Stimulated activated CD4-positive, alpha-beta T cell treated with anti-CD3 and anti-CD28 coated beads, TNF-alpha, amount 100 ng/mL, for 24 hours (primary cell): Measurements from ENCODE around the gene PIANP.
"Not testable (repeated sequence)": the region's sequence is repeated elsewhere in the genome, so short reads cannot be mapped to it uniquely, and the experiment has no call there.

Experiments used
- DNase-seq, 3 experiments: peaks; one replicate each; pipeline ENCODE4 v3.0.0-alpha.2; 2020; ENCODE audit warnings: low read depth in 3 of 3

The PIANP gene

DNA sequence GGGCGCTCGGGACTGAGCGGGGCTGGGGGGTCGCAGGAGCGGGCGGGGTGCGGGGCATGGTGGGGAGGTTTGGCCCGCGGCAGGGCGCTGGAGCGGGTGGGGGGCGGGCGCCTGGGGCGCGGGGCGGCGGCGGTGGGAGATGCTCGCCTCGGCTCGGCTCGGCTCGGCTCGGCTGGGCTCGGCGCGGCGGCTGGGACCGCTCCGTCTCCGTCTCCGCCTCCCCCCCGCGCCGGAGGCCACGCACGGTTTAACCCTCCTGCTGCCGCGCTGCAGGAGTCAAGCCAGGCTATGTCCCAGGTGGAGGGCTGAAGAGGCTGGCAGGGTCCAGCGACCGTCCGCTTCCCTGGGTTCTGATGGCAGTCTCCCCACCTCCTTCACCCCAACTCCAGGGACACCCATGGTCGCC, at the start of gene PIANP:
PIANP (minus strand) TSS at position 170 of the 406 bp plus-strand sequence. CDS start 2,754 bp downstream, outside the sequence.
- peak in 2 of 3 experiments; percentile 11 to 43 for DNase-seq

DNA sequence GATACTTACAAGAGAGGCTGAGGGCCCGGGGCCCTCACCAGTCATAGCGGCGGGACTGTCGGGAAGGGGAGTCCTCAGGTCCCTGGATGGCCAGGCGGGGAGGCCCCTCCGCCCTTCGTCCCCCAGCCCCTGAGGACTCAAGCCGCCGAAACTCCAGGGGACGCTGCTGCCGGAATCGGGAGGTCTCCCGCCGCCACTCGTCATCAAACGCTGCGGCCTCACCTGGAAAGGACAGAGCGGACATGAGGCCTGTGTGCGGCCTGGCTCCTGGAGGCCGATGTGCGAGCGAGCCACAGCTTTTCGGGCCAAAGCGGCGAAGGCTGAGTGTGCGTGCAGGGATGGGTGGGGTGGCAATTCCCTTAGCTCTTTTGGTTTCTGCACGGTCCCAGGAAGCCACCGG, 48.1 kb upstream of the PIANP start:
- no peak for DNase-seq

DNA sequence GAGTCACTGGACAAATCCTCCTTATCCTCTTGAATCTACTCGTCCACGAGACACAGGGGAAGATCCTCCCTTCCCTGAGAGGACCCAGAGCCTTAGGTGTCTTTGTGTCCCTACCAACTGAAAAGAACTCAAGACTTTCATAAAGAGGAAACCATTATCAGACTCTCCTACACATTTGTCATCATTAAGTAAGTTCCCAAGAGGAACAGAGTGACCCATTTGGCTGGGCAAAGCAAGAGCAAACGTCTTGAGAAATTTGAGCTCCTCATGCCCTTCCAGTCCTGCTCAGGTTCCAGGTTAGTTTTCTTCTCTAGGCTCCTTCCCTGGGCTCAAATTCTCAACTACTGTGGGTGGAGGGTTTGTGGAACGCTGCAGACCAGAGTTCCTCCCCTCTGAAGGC, 46.6 kb upstream of the PIANP start:
- no peak for DNase-seq

DNA sequence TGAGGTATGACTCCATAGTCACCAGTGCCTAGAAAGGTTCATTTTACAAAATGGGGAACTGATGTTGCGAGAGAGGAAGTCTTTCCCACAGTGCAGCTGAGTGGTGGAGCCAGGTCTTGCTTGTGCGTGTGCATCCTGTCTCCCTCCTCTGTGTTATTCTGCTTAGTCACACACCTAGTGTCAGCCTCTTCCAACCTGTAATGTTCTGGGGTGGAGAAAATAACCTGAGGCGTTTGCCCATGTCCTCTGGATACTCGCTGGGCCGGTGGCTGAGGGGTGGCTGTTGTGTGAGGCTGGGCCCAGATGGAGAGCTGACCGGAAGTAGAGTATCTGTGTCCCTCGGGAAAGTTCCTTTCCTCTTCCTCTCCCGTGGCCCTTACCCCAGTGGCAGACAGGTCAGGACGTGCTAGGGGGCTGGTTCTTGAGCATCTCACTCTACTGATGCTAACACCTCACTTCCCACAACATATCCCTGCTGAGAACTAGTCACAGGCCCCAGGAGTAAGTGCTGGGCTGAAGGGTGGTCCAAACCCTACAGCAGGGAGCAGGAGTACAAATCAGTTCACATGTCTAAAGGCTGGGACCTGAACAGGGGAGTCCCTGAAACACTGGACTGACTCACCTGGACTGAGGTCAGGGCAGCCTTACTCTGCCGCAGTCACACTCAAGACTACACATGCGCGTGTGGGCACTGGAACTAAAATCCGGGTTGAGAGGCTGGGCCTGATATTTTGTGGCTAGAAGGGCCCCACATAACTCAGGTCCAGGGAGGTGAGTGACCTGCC, 45.3 kb upstream of the PIANP start:
- DNase-seq, result no peak

DNA sequence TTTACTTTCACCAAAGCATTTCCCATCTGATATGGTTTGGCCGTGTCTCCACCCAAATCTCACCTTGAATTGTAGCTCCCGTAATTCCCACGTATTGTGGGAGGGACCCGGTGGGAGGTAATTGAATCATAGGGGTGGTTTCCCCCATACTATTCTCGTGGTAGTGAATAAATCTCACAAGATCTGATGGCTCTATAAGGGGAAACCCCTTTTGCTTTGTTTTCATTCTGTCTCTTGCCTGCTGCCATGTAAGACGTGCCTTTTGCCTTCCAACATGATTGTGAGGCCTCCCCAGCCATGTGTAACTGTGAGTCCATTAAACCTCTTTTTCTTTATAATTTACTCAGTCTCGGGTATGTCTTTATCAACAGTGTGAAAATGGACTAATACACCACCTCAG, 42.7 kb upstream of the PIANP start:
- not testable (repeated sequence) for DNase-seq

GRCh38 chr12:6742834-6743233, 42.2 kb upstream of the PIANP start:
- DNase-seq, result no peak

GRCh38 chr12:6742080-6742479, 41.5 kb upstream of the PIANP start:
- not testable (repeated sequence) for DNase-seq

DNA sequence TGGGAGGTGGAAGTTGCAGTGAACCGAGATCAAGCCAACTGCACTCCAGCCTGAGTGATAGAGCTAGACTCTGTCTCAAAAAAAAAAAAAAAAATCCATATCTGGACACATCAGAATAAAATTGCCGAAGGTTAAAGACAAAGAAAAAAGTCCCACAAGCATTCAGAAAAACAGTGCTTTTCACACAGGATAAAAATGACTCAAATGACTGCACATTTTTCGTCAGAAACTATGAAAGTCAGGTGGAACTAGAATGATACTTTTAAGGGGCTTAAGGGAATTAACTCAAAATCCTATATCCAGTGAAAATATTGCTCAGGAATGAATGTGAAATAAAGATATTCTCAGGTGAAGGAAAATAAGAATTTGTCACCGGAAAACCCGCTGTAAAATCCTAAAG, 36.1 kb upstream of the PIANP start:
- DNase-seq, result no peak

GRCh38 chr12:6735448-6736191, 35.0 kb upstream of the PIANP start:
- DNase-seq, result peak in 1 of 3 experiments; percentile 36

DNA sequence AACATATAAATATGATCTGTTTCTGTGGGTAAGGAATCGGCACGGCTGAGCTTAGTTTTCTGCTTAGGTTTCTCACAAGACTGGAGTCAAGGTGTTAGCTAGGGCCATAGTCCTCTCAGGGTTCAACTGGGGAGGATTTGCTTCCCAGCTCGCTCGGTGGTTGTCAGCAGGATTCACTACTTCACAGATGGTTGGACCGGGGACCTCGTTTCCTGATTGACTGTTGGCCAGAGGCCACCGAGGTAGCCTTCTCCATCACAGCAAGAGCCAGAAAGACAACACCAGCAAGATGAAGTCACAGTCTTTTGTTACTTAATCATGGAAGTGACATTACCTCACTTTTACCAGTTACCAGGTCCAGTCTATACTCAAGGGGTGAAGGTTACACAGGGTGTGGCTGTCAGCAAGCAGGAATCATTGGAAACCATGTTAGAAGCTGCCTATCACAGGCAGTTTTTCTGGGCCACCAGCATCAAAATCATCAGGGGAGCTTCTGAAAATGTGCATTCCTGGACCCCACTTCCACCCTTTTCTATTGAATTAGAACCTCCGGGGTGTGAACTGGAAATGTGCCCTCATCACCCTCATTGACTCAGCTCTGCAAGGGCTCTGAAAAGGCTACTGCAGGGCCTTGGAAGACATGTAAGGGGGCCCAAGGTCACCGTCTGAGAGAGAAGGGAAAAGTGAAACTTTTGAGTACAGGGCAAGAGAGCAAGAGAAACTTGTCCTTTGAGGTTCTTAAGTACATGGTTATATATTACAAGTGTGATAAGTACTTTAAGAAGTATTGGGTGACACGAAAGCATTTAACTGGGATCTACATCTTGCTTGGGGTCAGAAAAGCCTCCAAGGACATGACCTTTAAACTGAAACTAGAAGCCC, 34.1 kb upstream of the PIANP start:
- no peak for DNase-seq

DNA sequence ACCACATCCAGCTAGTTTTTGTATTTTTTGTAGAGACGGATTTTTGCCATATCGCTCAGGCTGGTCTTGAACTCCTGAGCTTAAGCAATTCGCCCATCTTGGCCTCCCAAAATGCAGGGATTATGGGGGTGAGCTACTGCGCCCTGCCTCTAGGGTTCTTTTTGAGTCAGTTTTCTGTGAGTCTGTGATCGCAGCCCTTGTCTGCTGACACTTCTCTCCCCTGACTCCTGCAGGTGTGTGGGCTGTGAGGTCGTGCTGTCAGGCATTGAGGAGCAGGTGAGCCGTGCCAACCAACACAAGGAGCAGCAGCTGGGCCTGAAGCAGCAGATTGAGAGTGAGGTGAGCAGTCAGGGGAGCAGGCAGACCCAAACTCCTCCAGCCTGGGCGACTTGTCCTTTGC, 29.6 kb upstream of the PIANP start:
- DNase-seq, result no peak

GRCh38 chr12:6729186-6729585, 28.6 kb upstream of the PIANP start:
- no peak for DNase-seq

DNA sequence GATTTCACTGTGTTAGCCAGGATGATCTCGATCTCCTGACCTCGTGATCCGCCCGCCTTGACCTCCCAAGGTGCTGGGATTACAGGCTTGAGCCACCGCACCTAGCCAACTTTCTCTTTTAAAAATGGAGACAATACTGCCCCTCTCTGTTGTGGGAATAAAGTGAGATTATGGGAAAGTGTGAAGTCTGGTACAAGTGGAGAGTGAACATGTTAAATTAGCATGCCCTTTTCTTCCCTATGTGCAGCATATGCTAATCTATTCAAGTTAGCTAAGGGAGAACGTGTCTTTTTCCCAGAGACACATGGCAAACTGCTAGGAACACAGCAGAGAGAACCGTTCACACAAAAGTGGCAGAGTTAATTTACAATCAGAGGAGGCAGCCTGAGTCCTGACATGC, 24.7 kb upstream of the PIANP start:
- DNase-seq, result no peak

DNA sequence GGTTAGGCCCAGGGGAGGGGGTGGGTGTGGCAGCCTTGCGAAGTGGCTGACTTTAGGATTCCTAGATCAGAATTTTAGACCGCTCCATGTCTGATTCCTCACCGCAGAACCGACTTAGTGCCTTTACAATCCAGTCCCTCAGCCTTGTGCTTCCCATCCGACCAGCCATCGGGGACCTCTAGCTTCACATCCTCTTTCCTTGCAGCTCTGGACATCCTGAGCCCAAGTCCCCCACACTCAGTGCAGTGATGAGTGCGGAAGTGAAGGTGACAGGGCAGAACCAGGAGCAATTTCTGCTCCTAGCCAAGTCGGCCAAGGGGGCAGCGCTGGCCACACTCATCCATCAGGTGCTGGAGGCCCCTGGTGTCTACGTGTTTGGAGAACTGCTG, 23.8 kb upstream of the PIANP start:
- peak in 1 of 3 experiments; percentile 19 for DNase-seq

DNA sequence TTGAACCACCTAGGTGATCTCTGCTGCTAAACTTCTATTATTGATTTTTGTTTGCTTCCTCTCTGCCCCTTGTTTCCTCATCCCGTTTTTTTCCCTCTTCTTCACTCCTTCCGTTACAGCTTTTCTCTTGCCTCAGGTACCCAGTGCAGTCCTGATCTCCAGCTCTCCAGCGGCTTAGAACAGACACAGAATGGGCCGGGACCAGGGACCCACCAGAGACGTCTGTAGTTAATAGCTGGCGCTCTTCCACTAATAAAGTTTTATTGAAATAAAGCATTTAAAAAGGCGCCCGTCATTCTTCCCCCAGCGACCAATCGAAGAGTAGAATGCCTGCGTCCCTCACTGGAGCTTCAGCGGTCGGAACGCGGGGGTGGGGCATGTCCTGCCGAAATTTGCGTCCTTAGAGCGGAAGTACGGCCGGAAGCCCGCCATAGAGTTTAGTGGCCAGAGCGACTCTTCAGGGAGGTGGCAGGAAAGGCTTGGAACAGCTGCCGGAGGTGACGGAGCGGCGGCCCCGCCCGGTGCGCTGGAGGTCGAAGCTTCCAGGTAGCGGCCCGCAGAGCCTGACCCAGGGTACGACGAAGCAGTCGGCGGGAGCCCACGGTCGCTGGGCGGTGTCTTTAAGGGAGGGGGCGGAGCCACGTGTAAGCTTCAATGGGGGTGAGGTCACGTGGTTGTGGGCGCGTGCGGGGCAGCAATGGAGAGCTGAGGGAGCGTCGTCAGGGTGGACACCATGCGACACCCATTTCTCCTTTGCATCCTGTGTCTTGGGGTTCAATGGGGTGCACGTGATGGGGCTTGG, 23.2 kb upstream of the PIANP start, which contains the start of gene COPS7A:
COPS7A (plus strand) TSS at position 440 of the 802 bp plus-strand sequence. CDS start 611 bp downstream, outside the sequence.
- DNase-seq, result peak; percentile 88 to 98 (median 92)

GRCh38 chr12:6722863-6723262, 22.2 kb upstream of the PIANP start:
- DNase-seq, result no peak

GRCh38 chr12:6716874-6717437, 16.3 kb upstream of the PIANP start:
- DNase-seq, result no peak

DNA sequence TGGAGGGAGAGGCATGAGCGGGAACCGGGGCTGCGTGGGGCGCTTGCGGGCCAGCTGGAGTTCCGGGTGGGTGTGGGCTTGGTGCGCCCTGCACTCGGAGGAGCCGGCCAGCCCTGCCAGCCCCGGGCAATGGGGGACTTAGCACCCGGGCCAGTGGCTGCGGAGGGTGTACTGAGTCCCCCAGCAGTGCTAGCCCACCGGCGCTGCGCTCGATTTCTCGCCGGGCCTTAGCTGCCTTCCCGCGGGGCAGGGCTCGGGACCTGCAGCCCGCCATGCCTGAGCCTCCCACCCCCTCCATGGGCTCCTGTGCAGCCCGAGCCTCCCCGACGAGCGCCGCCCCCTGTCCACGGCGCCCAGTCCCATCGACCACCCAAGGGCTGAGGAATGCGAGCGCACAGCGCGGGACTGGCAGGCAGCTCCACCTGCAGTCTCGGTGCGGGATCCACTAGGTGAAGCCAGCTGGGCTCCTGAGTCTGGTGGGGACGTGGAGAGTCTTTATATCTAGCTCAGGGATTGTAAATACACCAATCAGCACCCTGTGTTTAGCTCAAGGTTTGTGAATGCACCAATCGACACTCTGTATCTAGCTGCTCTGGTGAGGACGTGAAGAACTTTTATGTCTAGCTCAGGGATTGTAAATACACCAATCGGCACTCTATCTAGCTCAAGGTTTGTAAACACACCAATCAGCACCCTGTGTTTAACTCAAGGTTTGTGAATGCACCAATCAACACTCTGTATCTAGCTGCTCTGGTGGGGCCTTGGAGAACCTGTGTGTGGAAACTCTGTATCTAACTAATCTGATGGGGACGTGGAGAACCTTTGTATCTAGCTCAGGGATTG, 15.6 kb upstream of the PIANP start:
- DNase-seq, result not testable (repeated sequence)

DNA sequence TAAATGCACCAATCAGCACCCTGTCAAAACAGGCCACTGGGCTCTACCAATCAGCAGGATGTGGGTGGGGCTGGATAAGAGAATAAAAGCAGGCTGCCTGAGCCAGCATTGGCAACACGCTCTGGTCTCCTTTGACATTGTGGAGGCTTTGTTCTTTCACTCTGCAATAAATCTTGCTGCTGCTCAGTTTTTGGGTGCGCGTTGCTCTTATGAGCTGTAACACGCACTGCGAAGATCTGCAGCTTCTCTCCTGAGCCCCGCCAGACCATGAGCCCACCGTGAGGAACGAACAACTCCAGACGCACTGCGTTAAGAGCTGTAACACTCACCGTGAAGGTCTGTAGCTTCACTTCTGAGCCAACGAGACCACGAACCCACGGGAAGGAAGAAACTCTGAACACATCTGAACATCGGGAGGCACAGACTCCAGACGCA, 8.4 kb upstream of the PIANP start:
- DNase-seq, result no peak

- DNase-seq, result not testable (repeated sequence)
These were observed 7.7 kb upstream of the PIANP start for GRCh38 chr12:6708351-6708750.
